Retinal pigment epithelial cell (primary cell): Measurements from ENCODE around the gene SPRR1A.
"Not testable (repeated sequence)": the region's sequence is repeated elsewhere in the genome, so short reads cannot be mapped to it uniquely, and the experiment has no call there.

ENCODE experiments used
- DNase-seq: peaks from one replicate; pipeline ENCODE4 v3.0.0-alpha.2; 2010; ENCODE audit warnings: low read depth
- H3K4me3 ChIP-seq: 2 replicates; pipeline ENCODE4 v1.5.1; 2011; ENCODE audit warnings: mild to moderate bottlenecking, low read length, control low read depth, moderate library complexity
- CTCF ChIP-seq: conservative IDR thresholded peaks from 2 replicates; pipeline ENCODE4 v1.5.1; 2011; ENCODE audit warnings: low read depth, low read length, control low read depth, inconsistent platforms

SPRR1A gene

GRCh38 chr1:152999818-153000217 is 15.9 kb downstream of the SPRR1A start:
- DNase-seq, result no peak
- H3K4me3 ChIP-seq, result no peak overlapping the region
- TF ChIP-seq CTCF, result no peak

- no peak for TF ChIP-seq CTCF
Observed at GRCh38 chr1:153000294-153000693, 16.4 kb downstream of the SPRR1A start.

GRCh38 chr1:153001382-153001781 is 17.5 kb downstream of the SPRR1A start, which contains the start of gene SPRR3:
TSS of gene SPRR3 (plus strand) at chr1:153001749. CDS start at chr1:153003021, 1,272 bp downstream.
- no peak for DNase-seq
- TF ChIP-seq CTCF, result no peak
- no peak within 1 kb of the TSS for H3K4me3 ChIP-seq

More at GRCh38 chr1:153000294-153000693, 16.4 kb downstream of the SPRR1A start:
- DNase-seq, result no peak
- no peak overlapping the region for H3K4me3 ChIP-seq

GRCh38 chr1:153011235-153011758 is 27.4 kb downstream of the SPRR1A start:
- DNase-seq, H3K4me3 ChIP-seq: not testable (repeated sequence)

- DNase-seq, H3K4me3 ChIP-seq: not testable (repeated sequence)
Observed at GRCh38 chr1:153021829-153022228, 37.9 kb downstream of the SPRR1A start.

GRCh38 chr1:153022340-153022739 is 38.5 kb downstream of the SPRR1A start:
- DNase-seq, H3K4me3 ChIP-seq: not testable (repeated sequence)

- H3K4me3 ChIP-seq, result no peak overlapping the region
- TF ChIP-seq CTCF, result no peak
- no peak for DNase-seq
Observed at GRCh38 chr1:153023109-153023508, 39.2 kb downstream of the SPRR1A start.

GRCh38 chr1:153024413-153024812 is 40.5 kb downstream of the SPRR1A start:
- no peak for DNase-seq
- no peak for TF ChIP-seq CTCF
- H3K4me3 ChIP-seq, result no peak overlapping the region

- DNase-seq, result no peak
- H3K4me3 ChIP-seq, result no peak overlapping the region
- no peak for TF ChIP-seq CTCF
Observed at GRCh38 chr1:153025797-153026196, 41.9 kb downstream of the SPRR1A start.
